NCI-H774 (cell line): ENCODE data around the gene TAB3.
"Not testable (repeated sequence)": the region's sequence is repeated elsewhere in the genome, so short reads cannot be mapped to it uniquely, and the experiment has no call there.

ENCODE experiments used
- DNase-seq: peaks from one replicate; lab custom pipeline; 2025; lab: John Stamatoyannopoulos, UW

The TAB3 gene

DNA sequence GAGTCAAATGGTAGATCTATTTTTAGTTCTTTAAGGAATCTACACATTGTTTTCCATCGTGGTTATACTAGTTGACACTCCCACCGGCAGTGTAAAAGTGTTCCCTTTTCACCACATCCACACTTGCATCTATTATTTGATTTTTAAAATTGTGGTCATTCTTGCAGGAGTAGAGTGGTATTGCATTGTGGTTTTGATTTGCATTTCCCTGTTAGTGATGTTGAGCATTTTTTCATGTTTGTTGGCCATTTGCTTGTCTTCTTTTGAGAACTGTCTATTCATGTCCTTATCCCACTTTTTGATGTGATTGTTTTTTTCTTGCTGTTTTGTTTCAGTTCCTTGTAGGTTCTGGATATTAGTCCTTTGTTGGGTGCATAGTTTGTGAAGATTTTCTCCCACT, 70.0 kb downstream of the TAB3 start:
- DNase-seq = no peak

- DNase-seq = no peak
Observed at GRCh38 chrX:30816079-30816478, 73.0 kb downstream of the TAB3 start.

GRCh38 chrX:30814978-30815377, 74.1 kb downstream of the TAB3 start:
- DNase-seq = no peak

GRCh38 chrX:30812326-30812725, 76.7 kb downstream of the TAB3 start:
- DNase-seq = no peak

- DNase-seq = no peak
Observed at GRCh38 chrX:30806187-30806728, 82.8 kb downstream of the TAB3 start.

DNA sequence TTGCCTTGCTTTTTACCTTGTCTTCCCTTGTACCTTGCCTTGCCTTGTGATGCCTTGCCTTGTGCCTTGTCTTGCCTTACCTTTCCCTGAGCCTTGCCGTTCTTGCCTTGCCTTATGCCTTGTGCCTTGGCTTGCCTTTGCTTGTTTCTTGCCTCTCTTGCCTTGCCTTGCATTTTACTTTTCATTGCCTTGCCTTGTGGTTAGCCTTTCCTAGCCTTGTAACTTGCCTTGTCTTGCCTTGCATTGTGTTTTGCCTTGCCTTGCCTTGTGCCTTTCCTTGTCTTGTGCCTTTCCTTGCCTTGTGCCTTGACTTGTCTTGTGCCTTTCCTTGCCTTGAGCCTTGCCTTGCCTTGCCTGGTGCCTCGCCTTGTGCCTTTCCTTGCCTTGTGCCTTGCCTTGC, 84.6 kb downstream of the TAB3 start:
- no peak for DNase-seq

DNA sequence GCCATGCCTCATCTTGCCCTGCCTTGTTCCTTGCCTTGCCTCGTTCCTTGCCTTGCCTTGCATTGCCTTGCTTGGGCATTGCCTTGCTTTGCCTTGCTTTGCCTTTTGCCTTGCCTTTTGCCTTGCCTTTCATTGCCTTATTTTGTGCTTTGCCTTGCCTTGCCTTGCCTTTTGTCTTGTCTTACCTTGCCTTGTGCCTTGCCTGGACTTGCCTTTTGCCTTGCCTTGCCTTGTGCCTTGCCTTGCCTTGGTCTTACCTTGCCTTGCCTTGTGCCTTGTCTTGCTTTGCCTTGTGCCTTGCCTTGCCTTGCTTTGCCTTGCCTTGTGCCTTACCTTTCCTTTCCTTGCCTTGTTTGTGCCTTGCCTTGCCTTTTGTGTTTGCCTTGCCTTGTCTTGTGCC, 88.2 kb downstream of the TAB3 start:
- no peak for DNase-seq

- no peak for DNase-seq
Observed at GRCh38 chrX:30799327-30799726, 89.7 kb downstream of the TAB3 start.

- DNase-seq = no peak
Observed at GRCh38 chrX:30798810-30799209, 90.2 kb downstream of the TAB3 start.

- not testable (repeated sequence) for DNase-seq
Observed at GRCh38 chrX:30797301-30797700, 91.8 kb downstream of the TAB3 start.

- no peak for DNase-seq
Observed at GRCh38 chrX:30795981-30796958, 92.8 kb downstream of the TAB3 start.

DNA sequence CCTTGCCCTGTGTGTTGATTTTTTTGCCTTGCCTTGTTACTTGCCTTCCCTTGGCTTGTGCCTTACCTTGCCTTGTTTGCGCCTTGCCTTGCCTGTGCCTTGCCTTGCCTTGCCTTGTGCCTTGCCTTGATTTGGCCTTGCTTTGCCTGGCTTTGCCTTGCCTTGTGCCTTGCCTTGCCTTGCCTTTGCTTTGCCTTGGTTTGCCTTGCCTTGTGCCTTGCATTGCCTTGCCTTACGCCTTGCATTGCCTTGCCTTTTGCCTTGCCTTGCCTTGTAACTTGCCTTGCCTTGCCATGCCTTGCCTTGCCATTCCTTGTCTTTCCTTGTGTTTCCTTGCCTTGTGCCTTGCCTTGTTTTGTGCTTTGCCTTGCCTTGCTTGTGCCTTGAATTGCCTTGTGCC, 94.6 kb downstream of the TAB3 start:
- DNase-seq = no peak

GRCh38 chrX:30793767-30794103, 95.3 kb downstream of the TAB3 start:
- DNase-seq = no peak

DNA sequence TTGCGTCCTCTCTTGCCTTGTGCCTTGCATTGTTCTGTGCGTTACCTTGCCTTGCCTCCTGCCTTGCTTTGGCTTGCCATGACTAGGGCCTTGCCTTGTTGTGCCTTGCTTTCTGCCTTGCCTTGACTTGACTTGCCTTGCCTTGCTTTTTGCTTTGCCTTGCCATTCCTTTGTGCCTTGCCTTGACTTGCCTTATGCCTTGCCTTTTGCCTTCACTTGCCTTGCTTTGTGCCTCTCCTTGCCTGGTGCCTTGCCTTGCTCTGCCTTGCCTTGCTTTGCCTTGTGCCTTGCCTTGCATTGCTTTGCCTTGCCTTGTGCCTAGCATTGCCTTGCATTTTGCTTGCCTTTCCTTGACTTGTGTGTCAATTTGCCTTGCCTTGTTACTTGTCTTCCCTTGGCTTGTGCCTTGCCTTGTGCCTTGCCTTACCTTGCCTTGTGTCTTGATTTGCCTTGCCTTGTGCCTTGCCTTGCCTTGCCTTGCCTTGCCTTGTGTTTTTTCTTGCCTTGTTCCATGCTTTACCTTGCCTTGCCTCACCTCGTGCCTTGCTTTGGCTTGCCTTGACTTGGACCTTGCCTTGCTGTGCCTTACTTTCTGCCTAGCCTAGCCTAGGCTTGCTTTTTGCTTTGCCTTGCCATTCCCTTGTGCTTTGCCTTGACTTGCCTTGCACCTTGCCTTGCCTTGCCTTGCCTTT, 95.8 kb downstream of the TAB3 start:
- DNase-seq = no peak

GRCh38 chrX:30791296-30792278, 97.5 kb downstream of the TAB3 start:
- no peak for DNase-seq

DNA sequence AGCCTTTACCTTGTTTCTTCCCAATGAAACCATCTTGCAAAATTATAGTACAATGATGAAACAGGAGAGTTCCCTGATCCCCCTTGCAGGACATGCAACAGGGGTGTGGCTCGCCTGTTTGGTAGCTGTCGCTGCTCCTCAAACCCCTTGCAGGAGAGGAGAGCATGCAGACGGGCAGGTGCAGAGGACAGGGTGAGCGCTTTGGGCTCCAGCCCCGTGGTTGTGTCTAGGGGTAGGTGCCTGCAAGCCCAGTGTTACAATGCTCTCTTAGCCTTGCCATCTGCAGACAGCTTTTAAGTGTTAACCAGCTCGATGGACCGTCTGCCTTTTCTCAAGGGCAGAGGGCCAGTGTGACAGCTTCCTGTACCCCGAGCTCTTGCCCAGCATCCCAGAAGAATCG, 102.0 kb downstream of the TAB3 start:
- DNase-seq = no peak

- DNase-seq = no peak
Observed at GRCh38 chrX:30786374-30786773, 102.7 kb downstream of the TAB3 start.

DNA sequence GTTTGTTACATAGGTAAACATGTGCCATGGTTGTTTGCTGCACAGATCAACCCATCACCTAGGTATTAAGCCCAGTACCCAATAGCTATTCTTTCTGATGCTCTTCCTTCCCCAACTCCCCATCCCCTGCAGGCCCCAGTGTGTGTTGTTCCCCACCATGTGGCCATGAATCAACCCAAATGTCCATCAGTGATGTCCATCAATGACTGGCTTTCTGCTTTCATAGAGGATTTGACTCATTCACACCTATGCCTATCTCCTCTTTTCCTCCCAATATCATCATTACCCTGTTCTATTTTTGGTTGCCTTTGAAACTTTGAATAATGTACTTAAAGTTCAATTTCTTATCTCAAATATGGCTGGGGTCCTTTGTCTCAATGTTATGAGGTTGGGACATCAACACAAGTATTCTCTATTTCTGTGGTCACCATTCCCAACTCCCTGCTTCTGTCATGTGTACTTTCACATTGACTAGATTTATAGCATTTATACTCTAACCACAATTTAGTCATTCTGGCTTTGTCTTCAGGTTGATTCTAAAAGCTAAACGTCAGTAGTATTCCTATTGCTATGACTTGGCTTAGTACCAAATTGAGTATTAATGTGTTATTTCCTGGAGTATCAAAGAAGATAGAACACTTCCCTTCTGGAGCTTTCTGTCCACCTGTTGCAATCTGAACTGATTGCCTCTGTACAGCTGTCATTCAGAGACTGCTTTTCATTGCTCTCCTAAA, 107.2 kb downstream of the TAB3 start:
- no peak for DNase-seq

GRCh38 chrX:30779453-30780030, 109.5 kb downstream of the TAB3 start:
- no peak for DNase-seq

DNA sequence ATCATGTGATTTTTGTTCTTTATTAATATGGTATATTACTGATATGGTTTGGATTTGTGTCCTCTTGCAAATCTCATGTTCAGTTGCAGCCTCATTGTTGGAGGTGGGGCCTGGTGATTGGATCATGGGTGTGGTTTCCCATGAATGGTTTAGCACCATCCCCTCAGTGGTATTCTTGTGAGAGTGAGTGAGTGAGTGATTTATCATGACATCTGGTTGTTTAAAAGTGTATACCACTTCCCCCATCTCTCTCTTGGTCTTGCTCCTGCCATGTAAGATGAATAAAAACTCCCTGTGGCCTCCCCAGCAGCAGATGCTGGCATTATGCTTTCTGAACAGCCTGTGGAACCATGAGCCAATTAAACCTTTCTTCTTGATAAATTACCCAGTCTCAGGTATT, 111.5 kb downstream of the TAB3 start:
- DNase-seq = no peak
